Stimulated activated CD4-positive, alpha-beta T cell treated with anti-CD3 and anti-CD28 coated beads, Interleukin-1b, Interleukin-23, amount 100 ng/mL, for 48 hours (primary cell): ENCODE measurements around the gene LAMTOR2.
"Not testable (repeated sequence)": the region's sequence is repeated elsewhere in the genome, so short reads cannot be mapped to it uniquely, and the experiment has no call there.

Experiments used
- DNase-seq: peaks from one replicate; pipeline ENCODE4 v3.0.0-alpha.2; 2020

The LAMTOR2 gene

DNA sequence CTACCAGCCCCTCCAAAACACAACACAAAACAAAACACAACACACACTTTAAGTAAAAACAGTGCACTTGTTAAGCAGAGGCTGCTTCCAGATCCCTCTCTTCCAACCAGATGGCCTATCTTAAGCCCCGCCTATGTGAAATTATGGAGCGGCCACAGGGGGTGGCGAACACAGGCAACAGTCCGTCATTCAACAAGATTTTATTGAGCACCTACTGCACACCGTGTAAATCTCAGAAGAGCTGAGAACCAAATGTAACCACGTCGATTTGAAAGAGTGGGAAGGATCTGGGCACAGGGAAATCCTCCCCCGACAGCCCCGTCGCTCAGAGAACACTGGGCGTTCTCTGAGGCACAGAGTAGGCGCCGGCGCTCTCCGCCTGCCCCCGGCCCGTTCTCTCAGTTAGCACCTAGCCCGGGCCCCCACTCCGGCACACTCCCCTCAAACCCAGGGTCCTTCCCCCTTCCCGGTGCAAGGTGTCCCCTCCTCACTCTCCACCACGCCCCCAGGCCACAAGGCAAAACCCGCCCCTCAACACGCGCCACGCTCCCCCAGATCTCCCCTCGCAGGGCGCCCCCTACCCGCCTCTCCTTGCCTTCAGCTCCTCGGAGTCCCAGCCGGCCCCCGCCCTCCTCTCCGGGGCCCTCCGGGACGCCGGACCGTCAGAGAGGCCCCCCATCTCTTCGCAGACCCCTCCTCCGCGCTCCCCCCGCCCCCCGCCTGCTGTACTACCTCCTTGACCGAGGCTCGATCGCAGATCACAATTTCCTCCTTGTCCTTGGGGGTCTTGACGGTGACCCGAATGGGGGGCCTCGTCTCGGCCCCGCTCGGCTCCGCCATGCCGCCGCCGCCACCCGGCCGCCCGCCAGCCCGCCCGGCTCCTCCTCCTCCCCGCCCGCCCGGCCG lies 1.5 kb upstream of the LAMTOR2 start:
- peak; percentile 68 for DNase-seq

DNA sequence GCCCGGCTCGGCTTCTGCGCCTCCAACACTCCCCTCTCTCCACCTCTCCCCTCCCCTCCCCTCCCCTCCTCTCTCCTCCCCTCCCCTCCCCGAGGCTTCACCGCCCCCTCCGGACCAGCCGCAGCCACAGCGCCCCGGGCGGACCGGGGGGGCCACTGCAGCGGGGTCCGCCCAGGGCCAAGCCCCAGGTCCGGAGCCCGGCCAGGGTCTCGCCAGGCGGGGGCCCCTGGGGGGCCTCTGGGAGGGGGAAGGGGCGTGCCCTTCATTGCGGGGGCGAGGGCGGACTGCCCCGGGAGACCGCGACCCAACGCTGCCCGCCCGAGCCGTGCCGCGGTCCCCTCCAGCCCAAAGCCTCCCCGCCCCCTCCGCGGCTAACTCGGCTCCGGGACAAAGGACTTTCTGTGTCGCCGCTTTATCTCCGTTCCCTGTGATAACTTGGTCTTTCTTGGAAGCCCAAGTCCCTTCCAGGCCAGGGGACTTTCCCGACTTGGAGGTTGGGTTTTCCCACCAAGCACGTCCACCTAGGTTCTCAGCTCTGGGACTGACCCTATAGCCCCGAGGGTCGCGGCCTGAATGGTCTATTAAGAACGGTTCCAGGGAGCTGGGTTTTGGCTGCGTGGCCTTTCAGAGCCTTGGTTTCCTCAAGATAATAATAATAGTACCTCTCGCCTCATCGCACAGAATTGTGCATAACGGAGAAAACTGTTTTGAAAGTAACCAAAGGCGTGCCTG lies 648 bp upstream of the LAMTOR2 start, which contains the start of gene UBQLN4:
TSS of gene UBQLN4 (minus strand) at position 31 of the 732 bp plus-strand sequence. CDS start 97 bp downstream, outside the sequence.
- peak; percentile 87 for DNase-seq

DNA sequence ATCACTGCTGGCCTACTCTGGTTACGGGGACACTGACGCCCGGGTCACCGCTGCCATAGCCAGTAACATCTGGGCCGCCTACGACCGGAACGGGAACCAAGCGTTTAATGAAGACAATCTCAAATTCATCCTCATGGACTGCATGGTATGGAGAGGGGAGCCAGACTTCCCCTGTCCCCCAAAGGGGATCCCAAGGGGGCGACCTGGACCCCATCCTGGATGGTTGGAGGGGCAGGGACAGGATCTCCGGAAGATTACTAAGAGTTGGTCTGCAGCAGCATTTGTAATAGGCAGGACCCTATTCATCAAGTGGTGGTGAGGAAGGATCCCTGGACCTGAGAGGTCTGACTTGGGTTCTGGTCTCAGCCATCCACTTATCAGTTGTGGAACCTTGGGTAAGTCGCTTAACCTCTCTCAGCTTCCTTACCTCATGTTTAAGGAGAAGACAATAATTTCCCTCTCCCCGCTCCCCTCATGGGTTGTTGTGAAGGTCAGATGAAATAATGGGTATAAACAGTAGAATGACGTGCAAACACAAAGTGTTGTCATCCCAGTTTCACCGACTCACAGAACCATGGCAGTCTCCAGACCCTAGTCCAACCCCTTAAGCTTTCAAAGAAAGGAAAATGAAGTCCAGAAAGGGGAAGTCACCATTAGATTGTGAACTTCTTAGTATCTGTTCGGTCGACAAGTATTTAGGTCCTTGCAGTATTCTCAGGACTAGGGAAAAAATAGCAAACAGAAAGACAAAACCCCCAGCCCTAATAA lies 883 bp downstream of the LAMTOR2 start:
- DNase-seq = no peak

DNA sequence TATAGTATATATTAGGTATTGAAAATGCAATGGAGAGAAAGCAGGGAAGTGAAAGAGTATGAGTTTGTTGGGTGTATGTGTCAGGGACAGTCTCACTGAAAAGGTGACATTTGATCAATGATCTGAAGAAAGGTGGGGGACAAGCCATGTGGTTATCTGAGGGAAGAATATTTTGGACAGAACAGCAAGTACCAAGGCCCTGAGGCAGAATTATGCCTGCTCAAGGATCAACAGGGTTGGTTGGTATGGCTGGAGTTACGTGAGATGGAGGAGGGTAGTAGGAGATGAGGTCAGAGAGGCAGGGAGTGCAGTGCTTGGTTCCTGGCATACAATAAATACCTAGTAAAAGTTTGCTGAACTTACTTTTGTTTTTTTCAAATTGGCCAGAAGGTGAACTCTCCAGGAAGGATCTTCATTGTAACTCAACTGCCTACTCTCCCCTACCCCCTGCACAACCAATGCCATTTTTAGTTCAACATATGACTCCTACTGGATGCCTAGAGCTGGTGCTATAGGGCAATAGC lies 1.8 kb downstream of the LAMTOR2 start:
- no peak for DNase-seq

DNA sequence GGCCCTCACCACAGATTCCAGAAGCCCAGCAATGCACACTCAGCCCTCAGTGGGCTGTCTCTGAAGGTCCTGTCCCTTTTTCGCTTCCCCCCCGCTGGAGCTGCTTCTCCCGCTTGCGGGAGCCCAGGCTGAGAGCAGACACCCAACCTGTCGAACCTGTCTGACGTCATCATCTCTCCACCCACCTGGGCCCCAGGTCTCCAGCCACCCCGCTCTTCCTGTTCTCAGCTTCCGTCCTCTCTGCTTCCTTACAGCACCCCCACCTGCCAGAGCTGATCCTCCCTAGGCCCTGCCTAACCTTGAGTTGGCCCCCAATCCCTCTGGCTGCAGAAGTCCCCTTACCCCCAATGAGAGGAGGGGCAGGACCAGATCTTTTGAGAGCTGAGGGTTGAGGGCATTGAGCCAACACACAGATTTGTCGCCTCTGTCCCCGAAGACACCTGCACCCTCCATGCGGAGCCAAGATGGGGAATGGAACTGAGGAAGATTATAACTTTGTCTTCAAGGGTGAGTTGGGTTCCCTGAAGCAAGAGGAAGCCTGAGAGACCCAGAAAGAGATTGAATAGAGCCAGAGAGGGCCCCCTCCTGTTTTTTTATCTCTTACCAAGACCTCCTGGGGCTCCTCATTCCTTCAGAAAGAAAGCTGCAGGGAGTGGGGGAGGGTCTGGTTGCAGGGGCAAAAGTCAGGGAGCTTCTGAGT lies 6.5 kb downstream of the LAMTOR2 start, which contains the start of gene RAB25:
TSS of gene RAB25 (plus strand) at position 224 of the 700 bp plus-strand sequence. CDS start at position 465, 241 bp downstream.
- DNase-seq = no peak

DNA sequence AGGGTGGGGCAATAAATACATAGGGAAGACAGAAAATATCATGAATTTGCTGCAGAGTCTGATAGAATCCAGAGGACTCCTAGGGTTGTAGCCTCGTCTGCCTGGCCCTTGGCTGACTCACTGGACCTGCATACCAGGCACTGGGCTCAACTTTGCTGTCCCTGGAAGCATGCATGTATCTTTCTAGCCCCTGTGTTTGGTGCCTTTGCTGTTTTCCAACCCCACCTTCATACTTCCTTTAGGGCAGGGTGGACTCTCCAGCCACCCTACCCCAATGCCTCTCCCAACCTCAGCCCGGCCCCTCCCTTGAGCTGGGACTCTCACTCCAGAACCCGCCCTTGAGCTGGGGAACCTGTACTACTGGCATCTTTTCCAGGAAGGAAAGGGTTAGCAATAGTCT lies 7.6 kb downstream of the LAMTOR2 start:
- no peak for DNase-seq

DNA sequence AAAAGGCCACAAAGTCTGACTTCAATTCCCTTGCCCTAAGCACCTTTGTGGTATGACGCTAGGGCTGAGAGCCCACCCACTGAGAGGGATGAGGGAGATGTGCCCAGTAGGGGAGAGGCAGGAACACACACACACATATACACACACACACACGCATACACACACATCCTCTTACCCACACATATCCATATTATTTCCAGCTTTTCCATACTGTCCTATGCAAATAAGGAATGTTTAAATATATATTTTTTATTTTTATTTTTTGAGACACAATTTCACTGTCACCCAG lies 9.4 kb downstream of the LAMTOR2 start:
- no peak for DNase-seq

DNA sequence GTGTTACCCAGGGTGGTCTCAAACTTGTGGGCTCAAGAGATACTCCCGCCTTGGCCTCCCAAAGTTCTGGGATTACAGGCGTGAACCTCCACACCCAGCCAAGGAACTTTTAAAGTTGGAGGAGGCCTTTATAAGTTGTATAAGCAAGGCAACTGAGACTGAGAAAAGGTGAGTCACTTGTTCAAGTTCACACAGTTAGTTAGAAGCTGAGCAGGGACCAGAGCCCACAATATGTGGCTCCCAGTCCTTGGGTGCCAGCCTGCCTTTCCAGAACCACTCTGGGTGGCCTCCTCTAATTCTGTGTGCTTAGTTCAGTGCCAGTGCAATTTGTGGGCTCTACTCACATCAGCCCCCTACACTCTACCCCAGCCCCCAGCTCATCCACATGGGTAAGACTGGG lies 10.0 kb downstream of the LAMTOR2 start:
- no peak for DNase-seq

DNA sequence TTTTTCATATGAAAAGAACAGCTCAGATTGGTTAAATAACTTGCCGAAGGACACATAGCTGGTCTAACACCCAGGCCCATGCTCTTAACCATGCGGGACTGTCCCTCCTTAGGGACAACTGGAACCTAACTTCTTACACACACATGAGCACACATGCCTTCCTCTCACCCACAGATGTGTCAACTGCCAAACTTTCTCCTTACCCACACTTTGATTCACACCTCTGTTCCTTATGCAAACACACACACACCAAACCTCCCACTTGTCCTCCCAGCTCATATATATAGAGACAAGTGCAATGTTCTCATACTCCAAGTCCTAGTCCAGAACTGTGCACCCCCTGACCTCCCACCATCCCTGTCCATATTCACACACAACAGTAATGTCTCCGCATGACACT lies 10.6 kb downstream of the LAMTOR2 start:
- DNase-seq = no peak

DNA sequence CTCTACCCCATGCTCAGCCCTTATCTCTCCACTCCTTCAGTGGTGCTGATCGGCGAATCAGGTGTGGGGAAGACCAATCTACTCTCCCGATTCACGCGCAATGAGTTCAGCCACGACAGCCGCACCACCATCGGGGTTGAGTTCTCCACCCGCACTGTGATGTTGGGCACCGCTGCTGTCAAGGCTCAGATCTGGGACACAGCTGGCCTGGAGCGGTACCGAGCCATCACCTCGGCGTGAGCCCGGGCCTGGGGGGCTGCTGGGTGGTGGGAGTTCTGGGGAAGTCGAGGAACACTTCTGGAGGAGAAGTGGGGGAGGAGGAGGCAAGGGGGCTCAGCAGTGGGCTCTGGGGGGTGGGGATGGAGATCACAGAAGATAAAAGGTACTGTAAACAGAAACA lies 11.3 kb downstream of the LAMTOR2 start:
- no peak for DNase-seq

DNA sequence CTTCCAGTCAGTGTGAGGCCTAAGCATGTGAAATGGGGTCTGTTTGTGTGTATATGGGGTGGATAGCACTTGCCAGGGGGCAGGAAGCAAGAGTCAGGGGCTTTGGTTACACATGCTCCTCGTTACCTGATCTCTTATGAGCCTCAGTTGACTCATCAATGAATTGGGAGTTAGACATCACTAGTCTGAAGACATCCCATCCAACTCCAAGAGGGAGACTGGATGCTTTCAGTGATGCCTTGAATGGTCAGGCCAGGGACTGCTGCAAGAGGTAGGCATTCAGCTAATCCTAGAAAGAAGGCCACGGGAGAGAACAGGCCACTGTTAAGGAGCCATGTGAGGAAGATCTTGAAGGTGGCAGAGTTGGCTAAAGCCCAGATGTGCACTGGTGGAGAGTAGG lies 12.7 kb downstream of the LAMTOR2 start:
- no peak for DNase-seq

DNA sequence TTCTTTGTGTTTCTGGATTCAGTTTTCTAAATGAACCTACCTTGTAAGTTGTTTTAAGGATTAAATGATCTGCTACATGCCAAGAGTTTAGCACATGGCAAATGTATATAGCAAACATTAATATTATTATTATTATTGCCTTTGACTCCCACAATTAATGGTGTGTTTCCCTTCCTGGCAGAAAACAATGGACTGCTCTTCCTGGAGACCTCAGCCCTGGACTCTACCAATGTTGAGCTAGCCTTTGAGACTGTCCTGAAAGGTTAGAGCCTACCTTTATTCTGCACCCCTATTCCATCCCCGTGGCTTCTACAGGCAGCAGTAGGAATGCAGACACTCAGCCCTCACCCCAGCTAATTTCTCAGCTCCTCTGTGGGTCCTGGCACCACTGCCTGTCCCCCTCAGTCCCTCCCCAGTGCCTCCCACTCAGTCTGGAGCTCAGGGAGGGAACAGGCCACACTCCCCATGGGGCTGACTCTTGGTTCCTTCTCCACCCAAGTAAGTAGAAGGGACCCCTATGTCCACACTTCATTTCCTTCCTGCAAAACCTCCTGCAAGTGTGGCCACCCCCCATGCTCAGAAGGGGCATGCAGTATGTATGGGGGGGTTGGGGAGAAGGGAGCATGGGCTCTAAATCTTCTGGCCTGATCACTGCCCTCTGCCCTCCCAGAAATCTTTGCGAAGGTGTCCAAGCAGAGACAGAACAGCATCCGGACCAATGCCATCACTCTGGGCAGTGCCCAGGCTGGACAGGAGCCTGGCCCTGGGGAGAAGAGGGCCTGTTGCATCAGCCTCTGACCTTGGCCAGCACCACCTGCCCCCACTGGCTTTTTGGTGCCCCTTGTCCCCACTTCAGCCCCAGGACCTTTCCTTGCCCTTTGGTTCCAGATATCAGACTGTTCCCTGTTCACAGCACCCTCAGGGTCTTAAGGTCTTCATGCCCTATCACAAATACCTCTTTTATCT lies 15.2 kb downstream of the LAMTOR2 start:
- DNase-seq = no peak

DNA sequence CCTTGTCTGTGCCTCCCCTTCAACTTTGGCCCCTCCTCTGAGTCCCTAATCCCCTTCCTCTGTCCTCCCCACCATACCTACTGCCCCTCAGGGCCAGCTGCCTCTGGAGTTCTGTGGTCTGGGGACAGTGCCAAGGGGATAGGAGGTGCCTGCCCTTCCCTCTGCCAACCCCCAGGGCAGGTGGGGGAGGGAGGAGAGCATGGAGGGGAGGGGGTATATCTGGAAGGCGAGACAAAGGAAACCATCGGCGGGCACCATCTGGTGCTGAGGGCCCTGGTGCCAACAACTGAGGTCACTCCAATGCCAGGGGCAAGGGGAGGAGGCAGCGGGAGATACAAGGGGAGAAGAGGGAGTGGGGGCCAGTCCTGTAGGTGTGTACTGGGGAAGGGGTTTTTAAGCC lies 16.0 kb downstream of the LAMTOR2 start:
- no peak for DNase-seq

DNA sequence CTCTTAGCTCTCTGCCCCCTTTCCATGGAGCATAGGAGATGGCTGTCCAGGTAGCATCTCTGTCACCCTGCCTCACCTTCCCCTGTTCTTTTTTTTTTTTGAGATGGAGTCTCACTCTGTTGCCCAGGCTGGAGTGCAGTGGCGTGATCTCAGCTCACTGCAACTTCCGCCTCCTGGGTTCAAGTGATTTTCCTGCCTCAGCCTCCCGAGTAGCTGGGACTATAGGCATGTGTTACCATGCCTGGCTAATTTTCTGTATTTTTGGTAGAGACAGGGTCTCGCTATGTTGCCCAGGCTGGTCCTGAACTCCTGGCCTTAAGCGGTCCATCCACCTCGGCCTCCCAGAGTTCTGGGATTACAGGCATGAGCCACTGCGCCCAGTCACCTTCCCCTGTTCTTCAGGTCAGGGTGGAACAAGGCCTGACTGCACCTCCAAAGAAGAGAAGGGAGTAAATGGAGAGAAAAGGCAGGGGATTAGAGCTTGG lies 16.8 kb downstream of the LAMTOR2 start:
- DNase-seq = not testable (repeated sequence)

DNA sequence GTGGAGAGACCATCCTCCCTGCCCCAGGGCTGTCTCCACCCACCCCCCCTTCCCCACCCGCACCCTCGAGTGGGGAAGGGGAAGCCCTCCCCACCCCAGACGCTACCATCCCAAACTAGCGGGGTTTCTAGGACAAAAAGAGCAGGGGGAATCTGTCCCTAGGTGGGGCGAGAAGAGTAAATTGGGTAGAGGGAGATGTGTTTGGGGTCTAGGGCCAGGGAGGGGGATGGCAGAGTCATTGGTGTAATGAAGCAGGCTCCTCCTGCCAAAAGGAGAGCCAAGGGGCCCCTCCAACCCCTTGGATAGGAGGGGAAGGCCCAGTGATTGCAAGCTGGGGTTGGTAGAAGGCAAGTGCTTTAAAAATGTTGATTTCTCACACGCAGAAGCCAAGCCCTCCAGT lies 17.7 kb downstream of the LAMTOR2 start:
- DNase-seq = no peak

DNA sequence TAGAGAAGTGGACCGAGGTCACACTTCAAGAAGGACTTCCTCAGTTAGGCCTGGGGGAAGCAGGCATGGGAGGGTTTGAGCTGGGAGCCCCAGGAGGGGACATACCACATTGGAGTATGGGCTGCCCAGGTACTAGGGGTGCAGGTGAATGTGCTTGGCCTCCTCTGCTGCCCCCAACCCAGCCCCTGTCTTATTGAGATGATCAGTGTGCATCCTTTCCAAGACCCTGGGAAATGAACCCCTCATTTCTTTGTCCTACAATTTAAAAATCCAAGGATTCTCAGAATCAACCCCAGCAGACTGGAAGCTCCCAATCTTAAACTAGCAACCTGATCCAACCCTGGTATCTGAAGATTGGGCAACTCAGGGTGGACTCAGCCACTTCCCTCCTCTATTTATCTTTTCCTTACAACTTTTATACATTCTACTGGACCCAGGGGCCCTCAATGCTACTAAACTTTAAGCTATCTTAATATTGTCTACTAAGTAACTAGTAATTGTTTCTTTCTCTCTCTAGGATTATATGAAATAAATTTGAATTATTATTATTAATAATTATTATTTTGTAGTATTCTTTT lies 18.6 kb downstream of the LAMTOR2 start:
- no peak for DNase-seq

DNA sequence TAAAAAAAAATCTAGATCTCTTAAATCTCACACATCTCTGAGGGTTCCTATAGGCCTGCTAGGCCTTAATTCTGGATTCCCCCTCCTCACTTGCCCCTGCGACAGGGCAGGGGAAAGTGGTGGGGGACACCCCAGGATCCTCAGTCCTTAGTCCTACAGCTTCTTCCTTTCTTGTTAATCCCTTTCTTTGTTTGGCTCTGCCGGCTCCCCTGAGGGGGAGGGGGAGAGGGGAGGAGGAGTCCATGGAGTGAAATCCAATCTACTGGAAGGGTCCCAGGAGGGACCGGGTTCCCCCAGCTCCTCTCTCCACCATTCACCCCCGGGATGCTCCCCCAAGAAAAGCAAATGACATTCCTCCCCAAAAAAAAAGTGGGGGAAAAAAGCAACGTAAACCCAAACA lies 19.2 kb downstream of the LAMTOR2 start:
- DNase-seq = no peak

DNA sequence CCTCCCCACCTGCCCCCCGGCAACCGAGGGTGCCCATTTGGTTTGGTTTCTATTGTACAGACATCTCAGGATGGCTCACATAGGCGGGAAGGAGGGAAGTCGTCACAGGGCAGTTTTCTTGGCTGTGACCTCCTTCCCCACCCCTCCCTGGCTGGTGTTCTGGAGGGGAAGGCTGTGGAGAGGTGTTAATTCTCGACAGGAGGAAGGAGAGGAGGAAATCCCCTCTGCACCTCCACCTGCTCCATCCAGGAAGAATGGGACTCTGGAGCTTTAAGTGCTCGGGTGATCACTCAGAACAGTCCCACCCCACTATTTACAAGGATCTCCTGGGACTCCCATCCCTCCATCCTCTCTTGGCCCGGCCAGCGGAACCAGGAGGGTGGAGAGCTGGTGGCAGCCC lies 20.1 kb downstream of the LAMTOR2 start:
- no peak for DNase-seq

DNA sequence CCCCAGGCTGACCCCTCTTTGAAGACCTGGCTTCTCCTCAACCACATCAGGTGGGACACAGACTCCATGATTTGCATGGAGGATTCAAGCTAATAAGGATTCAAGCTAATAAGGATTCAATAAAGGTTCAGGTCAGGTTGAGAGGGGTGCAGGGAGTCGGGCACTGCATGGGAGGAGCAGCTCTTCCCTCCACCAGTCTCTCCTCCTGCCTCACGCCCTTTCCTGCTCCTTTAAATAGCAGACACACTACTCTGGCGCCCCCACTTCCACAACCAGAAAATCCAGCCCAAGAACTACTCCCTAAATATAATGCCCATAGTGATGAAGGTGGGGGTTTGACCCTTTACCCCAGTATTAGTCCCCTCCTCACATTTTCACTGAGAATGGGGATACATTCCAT lies 20.6 kb downstream of the LAMTOR2 start:
- DNase-seq = no peak

DNA sequence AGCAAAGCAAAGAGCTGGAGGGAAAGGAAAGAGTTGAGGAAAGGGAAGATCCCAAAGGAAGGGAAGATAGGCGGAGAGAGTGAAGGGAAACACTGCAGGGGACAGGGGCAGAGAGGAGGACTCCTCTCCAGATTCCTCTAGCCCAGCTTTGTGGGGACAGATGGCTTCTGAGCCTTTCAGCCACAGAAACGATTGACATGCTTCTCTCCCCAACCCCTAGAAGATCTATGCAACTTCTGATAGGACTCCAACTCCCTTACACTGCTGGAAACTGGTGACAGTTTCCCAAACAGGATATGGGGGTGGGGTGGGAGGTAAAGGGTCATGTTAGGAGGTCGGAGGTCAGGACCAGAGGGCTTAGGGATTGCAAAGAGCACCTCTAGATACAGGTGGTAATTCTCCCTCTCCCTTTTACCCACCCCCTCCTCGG lies 21.2 kb downstream of the LAMTOR2 start:
- DNase-seq = no peak
